ENCODE measurements around the gene DTX3L.

GRCh38 chr3:122621112-122621511, 57.0 kb downstream of the DTX3L start:
- TF ChIP-seq EP300 (IDR thresholded peaks at IDR 0.05), result no peak
- TF ChIP-seq CTCF (IDR thresholded peaks at IDR 0.05), result no peak
- no peak for TF ChIP-seq POLR2A (IDR thresholded peaks at IDR 0.05)
